HL-60 (cell line): ENCODE data around the gene USP36.
A peak's percentile ranks its signal among the peaks of the same experiment; 100 is the strongest.

Experiments used
- DNase-seq, 2 experiments: peaks; one replicate each; pipeline ENCODE4 v3.0.0-alpha.2; 2010 to 2020; ENCODE audit warnings: low read depth in 1 of 2, low spot score in 1 of 2
- H3K27ac ChIP-seq: fragments of 250-450 bp; sonication (Bioruptor Pico); replicated peaks from 2 replicates; pipeline ENCODE4 v1.5.1; 2020; ENCODE audit warnings: mild to moderate bottlenecking, moderate library complexity
- H3K27me3 ChIP-seq: fragments of 250-450 bp; sonication (Bioruptor Pico); 2 replicates; pipeline ENCODE4 v1.5.1; 2021; ENCODE audit warnings: mild to moderate bottlenecking, moderate library complexity; ENCODE audit not compliant: insufficient read depth, poor library complexity, severe bottlenecking
- H3K4me3 ChIP-seq: replicated peaks from 2 replicates; pipeline ENCODE4 v1.5.1; 2011; ENCODE audit warnings: mild to moderate bottlenecking, control low read depth, low read length; ENCODE audit not compliant: insufficient read depth
- GABPA ChIP-seq: IDR thresholded peaks from 2 replicates; pipeline ENCODE4 v1.6.1; 2012; ENCODE audit warnings: low read depth
- POLR2AphosphoS5 ChIP-seq: IDR thresholded peaks from 2 replicates; pipeline ENCODE4 v1.6.1; 2012; ENCODE audit warnings: low read depth
- SPI1 ChIP-seq: IDR thresholded peaks from 2 replicates; pipeline ENCODE4 v1.6.1; 2012; ENCODE audit warnings: low read depth, mild to moderate bottlenecking, borderline replicate concordance
- TF ChIP-seq, protein P1 (sequence below): IDR thresholded peaks from 2 replicates; pipeline ENCODE4 v1.6.1; 2012; ENCODE audit warnings: low read depth; ENCODE audit not compliant: insufficient replicate concordance
- TF ChIP-seq, protein P2 (sequence below): IDR thresholded peaks from one replicate; pipeline ENCODE4 v1.5.1; 2011; ENCODE audit warnings: low read length, control low read depth, inconsistent platforms; ENCODE audit not compliant: insufficient read depth

The USP36 gene

GRCh38 chr17:78839235-78839761 is 1.3 kb downstream of the USP36 start:
- Histone ChIP-seq H3K4me3 (peak overlapping the region; percentile 93), H3K27ac (peak overlapping the region; percentile 93), H3K27me3 (no peaks in the 10 kb centered on the region)
- TF ChIP-seq, protein P1, sequence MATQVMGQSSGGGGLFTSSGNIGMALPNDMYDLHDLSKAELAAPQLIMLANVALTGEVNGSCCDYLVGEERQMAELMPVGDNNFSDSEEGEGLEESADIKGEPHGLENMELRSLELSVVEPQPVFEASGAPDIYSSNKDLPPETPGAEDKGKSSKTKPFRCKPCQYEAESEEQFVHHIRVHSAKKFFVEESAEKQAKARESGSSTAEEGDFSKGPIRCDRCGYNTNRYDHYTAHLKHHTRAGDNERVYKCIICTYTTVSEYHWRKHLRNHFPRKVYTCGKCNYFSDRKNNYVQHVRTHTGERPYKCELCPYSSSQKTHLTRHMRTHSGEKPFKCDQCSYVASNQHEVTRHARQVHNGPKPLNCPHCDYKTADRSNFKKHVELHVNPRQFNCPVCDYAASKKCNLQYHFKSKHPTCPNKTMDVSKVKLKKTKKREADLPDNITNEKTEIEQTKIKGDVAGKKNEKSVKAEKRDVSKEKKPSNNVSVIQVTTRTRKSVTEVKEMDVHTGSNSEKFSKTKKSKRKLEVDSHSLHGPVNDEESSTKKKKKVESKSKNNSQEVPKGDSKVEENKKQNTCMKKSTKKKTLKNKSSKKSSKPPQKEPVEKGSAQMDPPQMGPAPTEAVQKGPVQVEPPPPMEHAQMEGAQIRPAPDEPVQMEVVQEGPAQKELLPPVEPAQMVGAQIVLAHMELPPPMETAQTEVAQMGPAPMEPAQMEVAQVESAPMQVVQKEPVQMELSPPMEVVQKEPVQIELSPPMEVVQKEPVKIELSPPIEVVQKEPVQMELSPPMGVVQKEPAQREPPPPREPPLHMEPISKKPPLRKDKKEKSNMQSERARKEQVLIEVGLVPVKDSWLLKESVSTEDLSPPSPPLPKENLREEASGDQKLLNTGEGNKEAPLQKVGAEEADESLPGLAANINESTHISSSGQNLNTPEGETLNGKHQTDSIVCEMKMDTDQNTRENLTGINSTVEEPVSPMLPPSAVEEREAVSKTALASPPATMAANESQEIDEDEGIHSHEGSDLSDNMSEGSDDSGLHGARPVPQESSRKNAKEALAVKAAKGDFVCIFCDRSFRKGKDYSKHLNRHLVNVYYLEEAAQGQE: no peak
- no peak for TF ChIP-seq POLR2AphosphoS5
- TF ChIP-seq SPI1: no peak
- TF ChIP-seq, protein P2, sequence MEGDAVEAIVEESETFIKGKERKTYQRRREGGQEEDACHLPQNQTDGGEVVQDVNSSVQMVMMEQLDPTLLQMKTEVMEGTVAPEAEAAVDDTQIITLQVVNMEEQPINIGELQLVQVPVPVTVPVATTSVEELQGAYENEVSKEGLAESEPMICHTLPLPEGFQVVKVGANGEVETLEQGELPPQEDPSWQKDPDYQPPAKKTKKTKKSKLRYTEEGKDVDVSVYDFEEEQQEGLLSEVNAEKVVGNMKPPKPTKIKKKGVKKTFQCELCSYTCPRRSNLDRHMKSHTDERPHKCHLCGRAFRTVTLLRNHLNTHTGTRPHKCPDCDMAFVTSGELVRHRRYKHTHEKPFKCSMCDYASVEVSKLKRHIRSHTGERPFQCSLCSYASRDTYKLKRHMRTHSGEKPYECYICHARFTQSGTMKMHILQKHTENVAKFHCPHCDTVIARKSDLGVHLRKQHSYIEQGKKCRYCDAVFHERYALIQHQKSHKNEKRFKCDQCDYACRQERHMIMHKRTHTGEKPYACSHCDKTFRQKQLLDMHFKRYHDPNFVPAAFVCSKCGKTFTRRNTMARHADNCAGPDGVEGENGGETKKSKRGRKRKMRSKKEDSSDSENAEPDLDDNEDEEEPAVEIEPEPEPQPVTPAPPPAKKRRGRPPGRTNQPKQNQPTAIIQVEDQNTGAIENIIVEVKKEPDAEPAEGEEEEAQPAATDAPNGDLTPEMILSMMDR: no peak
- TF ChIP-seq GABPA: no peak
- DNase-seq: no peak

GRCh38 chr17:78838574-78839005 is 2.0 kb downstream of the USP36 start:
- Histone ChIP-seq H3K27me3 (no peaks in the 10 kb centered on the region), H3K4me3 (peak overlapping the region; percentile 5; the same call in 1 of the 2 replicates), H3K27ac (no peak overlapping the region)
- TF ChIP-seq, protein P2: no peak
- TF ChIP-seq POLR2AphosphoS5 (no peak), GABPA (no peak), SPI1 (no peak)
- TF ChIP-seq, protein P1: no peak
- no peak for DNase-seq

GRCh38 chr17:78836420-78837021 is 4.1 kb downstream of the USP36 start:
- Histone ChIP-seq H3K27ac (no peak overlapping the region), H3K27me3 (no peaks in the 10 kb centered on the region), H3K4me3 (no peak overlapping the region)
- TF ChIP-seq GABPA: no peak
- TF ChIP-seq, protein P2: no peak
- no peak for TF ChIP-seq SPI1
- TF ChIP-seq, protein P1: no peak
- no peak for TF ChIP-seq POLR2AphosphoS5
- DNase-seq: no peak
